Measurements from ENCODE around the gene TMEM168. TPM values are rescaled to one million over a fixed set of nuclear protein-coding genes. Genes with fewer than 3 reads are reported as not detected.

The TMEM168 gene
- total and polyA plus RNA-seq, 2 of the 13 experiments (the other 11 are each of a cell fraction or from before 2014, with no cell fraction given) = 8.7 to 15.7 TPM

GRCh38 chr7:112770051-112770450 is 20.1 kb downstream of the TMEM168 start:
- Histone ChIP-seq H3K4me1 (ENCODE audit: insufficient read depth, low read length) (no peaks in the 10 kb centered on the region), H3K27ac (ENCODE audit: extremely low read length, insufficient read depth, low read length) (no peak overlapping the region), H3K9ac (ENCODE audit: insufficient read depth, low read depth, low read length) (no peak overlapping the region), H3K36me3 (replicated peaks in 1 of 2; ENCODE audit: control insufficient read depth in 1 of 2, insufficient read depth in 2 of 2, low read length in 2 of 2) (no peaks in the 10 kb centered on the region), H3K4me3 (replicated peaks in 1 of 3; ENCODE audit: insufficient read depth in 1 of 3, low read depth in 2 of 3, low read length in 3 of 3) (no peak overlapping the region), H3K4me2 (ENCODE audit: low read depth, low read length) (no peak overlapping the region), H3K79me2 (ENCODE audit: insufficient read depth, low read length) (no peaks in the 10 kb centered on the region), H2AFZ (ENCODE audit: low read length) (no peak overlapping the region), H3K27me3 (ENCODE audit: control insufficient read depth in 1 of 2, insufficient read depth in 2 of 2, low read length in 2 of 2) (no peaks in the 10 kb centered on the region), H4K20me1 (ENCODE audit: insufficient read depth, low read length) (no peaks in the 10 kb centered on the region), H3K9me3 (ENCODE audit: low read length) (no peaks in the 10 kb centered on the region)
- TF ChIP-seq RFX3 (CRISPR knock-in tag; IDR thresholded peaks at IDR 0.05) (no peak), REL (CRISPR knock-in tag; conservative IDR thresholded peaks at IDR 0.05) (no peak), ZFP36L2 (CRISPR knock-in tag; IDR thresholded peaks at IDR 0.05) (no peak), ZNF350 (CRISPR knock-in tag; IDR thresholded peaks at IDR 0.05; ENCODE audit: borderline replicate concordance, low read depth) (no peak), HNF4A (CRISPR knock-in tag; IDR thresholded peaks at IDR 0.05) (no peak), ZBTB42 (CRISPR knock-in tag; IDR thresholded peaks at IDR 0.05) (no peak), ZNF292 (CRISPR knock-in tag; IDR thresholded peaks at IDR 0.05; ENCODE audit: borderline replicate concordance, low read depth) (no peak), KLF13 (CRISPR knock-in tag; IDR thresholded peaks at IDR 0.05) (no peak), SP2 (CRISPR knock-in tag; IDR thresholded peaks at IDR 0.05) (no peak), ZNF850 (CRISPR knock-in tag; conservative IDR thresholded peaks at IDR 0.05) (no peak), ZNF556 (CRISPR knock-in tag; IDR thresholded peaks at IDR 0.05; ENCODE audit: borderline replicate concordance) (no peak), ZNF615 (CRISPR knock-in tag; IDR thresholded peaks at IDR 0.05; ENCODE audit: borderline replicate concordance) (no peak)
- no TSS peak for BruUV-seq (replicated peaks)
- DNase-seq (ENCODE audit: low spot score) (no peak), ATAC-seq (no peak), FAIRE-seq (no peak)
- 56% methylated on average over 4 of the region's 4 CpGs for WGBS (ENCODE audit: low lambda C conversion rate)
- POLR2A ChIA-PET = no interaction called here
- in situ Hi-C loops (cut with HindIII; ENCODE audit: extremely low pct_ligation_motif_present, low pct_unique_long_range_greater_than_20kb) = no loop called here
- CTCF ChIA-PET (ENCODE audit: low intra/inter-chr PET ratio, low total read pairs) = no interaction called here
- intact Hi-C loops (cut with micrococcal nuclease; ENCODE audit: unreplicated experiment) = no loop called here
